H1 (cell line): ENCODE results near the gene STIMATE. TPM values are rescaled to one million over a fixed set of nuclear protein-coding genes. Genes with fewer than 3 reads are reported as not detected.

Experiments
- CTCF ChIA-PET: fragments of 300-600 bp; sonication (Branson Sonifier 250); formaldehyde crosslinking; loops from one replicate; lab custom pipeline; 2021; ENCODE audit not compliant: partially characterized antibody; lab: Charles Lee
- POLR2A ChIA-PET: fragments of 300-600 bp; sonication (Branson Sonifier 250); formaldehyde crosslinking; loops from one replicate; lab custom pipeline; 2021; ENCODE audit warnings: inconsistent platforms; ENCODE audit not compliant: partially characterized antibody; lab: Charles Lee
- DNase-seq, 2 experiments: peaks; one replicate each; pipeline versions ENCODE4 v3.0.0 to v3.0.0-alpha.2; 2010 to 2022; ENCODE audit warnings: low spot score in 2 of 2, low read depth in 1 of 2, mixed read lengths in 1 of 2
- FAIRE-seq: peaks from 2 replicates; lab custom pipeline; 2011; peaks lifted over from hg19 to GRCh38; lab: Jason Lieb, UNC
- H2AFZ ChIP-seq: 2 replicates; pipeline ENCODE4 v1.8.1; 2012; ENCODE audit warnings: low read length, inconsistent platforms
- H2AK5ac ChIP-seq: 2 replicates; pipeline ENCODE4 v1.6.1; 2013; ENCODE audit warnings: low read depth, low read length
- H2BK120ac ChIP-seq: replicated peaks from 2 replicates; pipeline ENCODE3; 2013; ENCODE audit warnings: low read depth, low read length, inconsistent platforms
- H2BK12ac ChIP-seq: 2 replicates; pipeline ENCODE4 v1.6.1; 2013; ENCODE audit warnings: low read depth, low read length
- H2BK15ac ChIP-seq: 2 replicates; pipeline ENCODE4 v1.6.1; 2013; ENCODE audit warnings: low read length
- H2BK20ac ChIP-seq: 2 replicates; pipeline ENCODE4 v1.6.1; 2013; ENCODE audit warnings: low read length
- H2BK5ac ChIP-seq: 2 replicates; pipeline ENCODE4 v1.6.1; 2013; ENCODE audit warnings: low read depth, low read length
- H3K14ac ChIP-seq: 2 replicates; pipeline ENCODE4 v1.6.1; 2013; ENCODE audit warnings: inconsistent platforms; ENCODE audit not compliant: insufficient read length
- H3K18ac ChIP-seq: 2 replicates; pipeline ENCODE4 v1.6.1; 2013; ENCODE audit warnings: low read length; ENCODE audit errors: extremely low read depth
- H3K23ac ChIP-seq: 2 replicates; pipeline ENCODE4 v1.6.1; 2013; ENCODE audit warnings: inconsistent platforms; ENCODE audit not compliant: insufficient read length
- H3K23me2 ChIP-seq: 2 replicates; pipeline ENCODE4 v1.6.1; 2013; ENCODE audit warnings: low read depth, low read length
- H3K27ac ChIP-seq: 2 replicates; pipeline ENCODE4 v1.6.1; 2011; ENCODE audit warnings: low read depth, low read length, inconsistent platforms
- H3K27me3 ChIP-seq, 4 experiments: replicated peaks in 1 of 4; 1 replicate in 1 of 4; 2 replicates in 3 of 4; pipeline versions ENCODE4 v1.6.1 to v1.8.1; 2011 to 2013; ENCODE audit warnings: low read length in 3 of 4, mild to moderate bottlenecking in 3 of 4, inconsistent platforms in 2 of 4, mixed read lengths in 2 of 4, moderate library complexity in 1 of 4; ENCODE audit not compliant: control insufficient read depth in 3 of 4, insufficient read depth in 3 of 4; ENCODE audit errors: extremely low read depth in 1 of 4
- H3K36me3 ChIP-seq, 4 experiments: 2 replicates each; pipeline versions ENCODE4 v1.6.1 to v1.8.1; 2011 to 2013; ENCODE audit warnings: mild to moderate bottlenecking in 4 of 4, low read length in 3 of 4, moderate library complexity in 2 of 4, control low read depth in 1 of 4, inconsistent platforms in 1 of 4; ENCODE audit not compliant: insufficient read depth in 4 of 4, control insufficient read depth in 2 of 4
- H3K4ac ChIP-seq: replicated peaks from 2 replicates; pipeline ENCODE3; 2013; ENCODE audit warnings: low read length, low read depth, mixed read lengths, inconsistent platforms; ENCODE audit not compliant: insufficient read length
- H3K4me1 ChIP-seq, 4 experiments: replicated peaks in 1 of 4; 1 replicate in 1 of 4; 2 replicates in 3 of 4; pipeline versions ENCODE4 v1.6.1 to v1.8.1; 2011 to 2013; ENCODE audit warnings: low read length in 3 of 4, inconsistent platforms in 2 of 4, mixed read lengths in 1 of 4; ENCODE audit not compliant: insufficient read depth in 4 of 4, control insufficient read depth in 3 of 4
- H3K4me2 ChIP-seq, 2 experiments: 2 replicates each; pipeline versions ENCODE4 v1.6.1 to v1.8.1; 2011 to 2013; ENCODE audit warnings: low read depth in 2 of 2, low read length in 2 of 2, control low read depth in 1 of 2, inconsistent platforms in 1 of 2, mild to moderate bottlenecking in 1 of 2; ENCODE audit not compliant: insufficient read depth in 1 of 2
- H3K4me3 ChIP-seq, 4 experiments: fragments of 200-600, 300-600 bp in 1 of 4; sonication (generic), shearing (Covaris generic), sonication (Bioruptor Twin) in 1 of 4; 2 replicates each; pipeline versions ENCODE4 v1.5.1 to v1.8.1; 2011 to 2016; ENCODE audit warnings: low read length in 4 of 4, low read depth in 3 of 4, control low read depth in 2 of 4, inconsistent platforms in 2 of 4, mild to moderate bottlenecking in 2 of 4, mixed read lengths in 1 of 4, moderate library complexity in 1 of 4; ENCODE audit not compliant: insufficient read depth in 2 of 4; ENCODE audit errors: extremely low read depth in 1 of 4
- H3K56ac ChIP-seq: replicated peaks from 2 replicates; pipeline ENCODE3; 2013; ENCODE audit warnings: low read depth, mild to moderate bottlenecking, mixed read lengths, low read length, inconsistent platforms; ENCODE audit not compliant: insufficient read length
- H3K79me1 ChIP-seq: 2 replicates; pipeline ENCODE4 v1.6.1; 2013; ENCODE audit warnings: low read depth, low read length, control low read depth
- H3K79me2 ChIP-seq, 2 experiments: 2 replicates each; pipeline versions ENCODE4 v1.6.1 to v1.8.1; 2012 to 2013; ENCODE audit warnings: low read length in 2 of 2, mild to moderate bottlenecking in 2 of 2, inconsistent platforms in 1 of 2; ENCODE audit not compliant: insufficient read depth in 2 of 2, control insufficient read depth in 1 of 2
- H3K9ac ChIP-seq, 4 experiments: replicated peaks in 1 of 4; 1 replicate in 1 of 4; 2 replicates in 3 of 4; pipeline versions ENCODE4 v1.6.1 to v1.8.1; 2011 to 2013; ENCODE audit warnings: low read depth in 3 of 4, low read length in 3 of 4, control low read depth in 2 of 4, mild to moderate bottlenecking in 2 of 4, moderate library complexity in 2 of 4, inconsistent platforms in 1 of 4; ENCODE audit errors: extremely low read depth in 1 of 4
- H3K9me3 ChIP-seq, 2 experiments: 2 replicates each; pipeline versions ENCODE4 v1.6.1 to v1.8.1; 2012 to 2013; ENCODE audit warnings: mild to moderate bottlenecking in 2 of 2, moderate library complexity in 2 of 2, control low read depth in 1 of 2, inconsistent platforms in 1 of 2, low read depth in 1 of 2, low read length in 1 of 2, mixed read lengths in 1 of 2; ENCODE audit not compliant: insufficient read depth in 2 of 2
- H4K20me1 ChIP-seq, 2 experiments: replicated peaks in 1 of 2; 2 replicates each; pipeline versions ENCODE3 to v1.8.1; 2011 to 2013; ENCODE audit warnings: inconsistent platforms in 2 of 2, low read length in 2 of 2, mild to moderate bottlenecking in 1 of 2; ENCODE audit not compliant: insufficient read depth in 2 of 2, control insufficient read depth in 1 of 2
- H4K5ac ChIP-seq: 2 replicates; pipeline ENCODE4 v1.6.1; 2013; ENCODE audit warnings: low read length, low read depth, mixed read lengths, inconsistent platforms; ENCODE audit not compliant: insufficient read length
- H4K8ac ChIP-seq: 2 replicates; pipeline ENCODE4 v1.8.0; 2013; ENCODE audit warnings: mild to moderate bottlenecking, moderate library complexity, low read length, inconsistent platforms; ENCODE audit not compliant: insufficient read depth; ENCODE audit errors: extremely low read depth
- H4K91ac ChIP-seq: replicated peaks from 2 replicates; pipeline ENCODE3; 2013; ENCODE audit warnings: low read length, mixed read lengths, inconsistent platforms; ENCODE audit not compliant: insufficient read length
- NANOG ChIP-seq: IDR thresholded peaks from 2 replicates; pipeline ENCODE4 v1.6.1; 2011; ENCODE audit warnings: low read length, low read depth, mild to moderate bottlenecking, inconsistent platforms; ENCODE audit not compliant: insufficient read depth, poor library complexity, severe bottlenecking
- POLR2A ChIP-seq, 2 experiments: IDR thresholded peaks; 1 replicate in 1 of 2; 2 replicates in 1 of 2; pipeline ENCODE4 v1.6.1; 2011; ENCODE audit warnings: low read depth in 2 of 2, low read length in 2 of 2, mild to moderate bottlenecking in 2 of 2; ENCODE audit errors: control extremely low read depth in 1 of 2
- TBP ChIP-seq: IDR thresholded peaks from 2 replicates; pipeline ENCODE4 v1.6.1; 2011; ENCODE audit warnings: low read depth, low read length, improper control_type of control experiment
- WGBS, 2 experiments: shearing (Covaris generic) in 1 of 2; methylation state at CpG; one replicate each; pipeline versions ENCODE4 v1.1.6 to v1.1.7; 2013 to 2015; ENCODE audit warnings: low lambda C conversion rate in 2 of 2, mixed read lengths in 2 of 2, inconsistent platforms in 1 of 2, low coverage in 1 of 2, missing lambda C conversion rate in 1 of 2; ENCODE audit not compliant: insufficient replicate concordance in 2 of 2, insufficient coverage in 1 of 2, insufficient read length in 1 of 2; ENCODE audit errors: extremely low coverage in 1 of 2, missing lambda C conversion rate in 1 of 2; 5-methylcytosine and 5-hydroxymethylcytosine counted together
- polyA plus RNA-seq, 7 experiments: library from polyadenylated mRNA; depleted of rRNA in 3 of 7; stranded (reverse) in 5 of 7; unstranded in 2 of 7; fragments of >200 nt in 5 of 7; fragments of 200-250 nt in 2 of 7; gene quantifications; 1 replicate in 5 of 7; 2 replicates in 1 of 7; 4 replicates in 1 of 7; pipeline versions ENCODE4 v1.2.1 to v1.2.3, GENCODE V29; 2011 to 2013; ENCODE audit warnings: missing spikeins in 2 of 7, mixed read lengths in 2 of 7
- total RNA-seq: library from RNA; stranded (reverse); fragmentation: NEBNext Ultra II Directional; extraction: Animal tissue kit (Norgen Biotek cat#: 25700); gene quantifications from 2 replicates; pipeline ENCODE4 v1.2.1, GENCODE V29; 2021
- TF ChIP-seq, protein P1 (sequence below): IDR thresholded peaks from 2 replicates; pipeline ENCODE4 v1.6.1; 2011; ENCODE audit warnings: low read depth, mild to moderate bottlenecking, low read length; ENCODE audit not compliant: insufficient read depth

The STIMATE gene
- total and polyA plus RNA-seq, 2 of the 8 experiments (the other 6 are each of a cell fraction or from before 2014, with no cell fraction given) = 17.5 to 22.1 TPM

GRCh38 chr3:52841211-52841980 lies 56.0 kb downstream of the STIMATE start:
- CTCF ChIA-PET = interaction anchor here (1.5 to 3.6 kb wide), 5 partner anchors 10 to 188 kb away, joined by 3 to 15 read pairs (median 6); no protein-coding TSS in a partner anchor
- FAIRE-seq = no peak

More at GRCh38 chr3:52841211-52841980, 56.0 kb downstream of the STIMATE start:
- no peaks in the 10 kb centered on the region for H3K4me1 ChIP-seq
- H2BK12ac ChIP-seq = no peak overlapping the region
- no peak overlapping the region for H4K91ac ChIP-seq
- POLR2A ChIA-PET = no interaction called here
- H3K9ac ChIP-seq = no peak overlapping the region
- H4K8ac ChIP-seq = no peak overlapping the region; the same call in 1 of the 2 replicates
- H3K18ac ChIP-seq = no peak overlapping the region
- no peak overlapping the region for H3K4ac ChIP-seq
- H3K27ac ChIP-seq = no peak overlapping the region
- peaks cover 0 to 6% of the 10 kb centered on the region in 2 experiments for H4K20me1 ChIP-seq
- no peak for DNase-seq
- H3K23ac ChIP-seq = no peak overlapping the region
- no peak overlapping the region for H2BK120ac ChIP-seq
- no peak overlapping the region for H3K14ac ChIP-seq
- no peaks in the 10 kb centered on the region for H3K9me3 ChIP-seq
- no peak overlapping the region for H3K56ac ChIP-seq
- H2BK15ac ChIP-seq = no peak overlapping the region
- no peaks in the 10 kb centered on the region; the same call in 1 of the 2 replicates for H3K79me1 ChIP-seq
- no peak overlapping the region for H2AFZ ChIP-seq
- H3K4me2 ChIP-seq = no peak overlapping the region
- WGBS, 2 experiments = 88% methylated on average over 12 of the region's 12 CpGs; no CpG with 5 or more reads in 1 of the 2 experiments
- no peaks in the 10 kb centered on the region for H3K23me2 ChIP-seq
- no peaks in the 10 kb centered on the region for H3K27me3 ChIP-seq
- H2BK5ac ChIP-seq = no peak overlapping the region
- peaks cover 0 to 5% (median 2%) of the 10 kb centered on the region in 4 experiments; a peak in 3 of 8 replicates for H3K36me3 ChIP-seq
- no peak overlapping the region for H4K5ac ChIP-seq
- H2AK5ac ChIP-seq = no peak overlapping the region
- no peaks in the 10 kb centered on the region for H3K79me2 ChIP-seq
- TF ChIP-seq, protein P1, sequence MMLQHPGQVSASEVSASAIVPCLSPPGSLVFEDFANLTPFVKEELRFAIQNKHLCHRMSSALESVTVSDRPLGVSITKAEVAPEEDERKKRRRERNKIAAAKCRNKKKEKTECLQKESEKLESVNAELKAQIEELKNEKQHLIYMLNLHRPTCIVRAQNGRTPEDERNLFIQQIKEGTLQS = no peak
- TF ChIP-seq TBP (no peak), POLR2A (IDR thresholded peaks at IDR 0.05; ENCODE audit: control extremely low read depth in 1 of 2, low read depth in 2 of 2, low read length in 2 of 2) (no peak), NANOG (no peak)
- H3K4me3 ChIP-seq = no peak overlapping the region
- H2BK20ac ChIP-seq = no peak overlapping the region
